22Rv1 (cell line): Measurements from ENCODE around the gene TM9SF3.

Experiments
- H3K27ac ChIP-seq: fragments of 450-650 bp; 2 replicates; pipeline ENCODE4 v1.5.1; 2017
- CTCF ChIP-seq: fragments of 450-650 bp; IDR thresholded peaks from 2 replicates; pipeline ENCODE4 v1.5.1; 2017; ENCODE audit warnings: mild to moderate bottlenecking
- ZFX ChIP-seq: fragments of 450-650 bp; IDR thresholded peaks from 2 replicates; pipeline ENCODE4 v1.6.1; 2017; ENCODE audit warnings: antibody characterized with exemption, borderline replicate concordance

TM9SF3 gene

GRCh38 chr10:96600337-96600736 is 13.5 kb upstream of the TM9SF3 start:
- no peak overlapping the region for H3K27ac ChIP-seq
- TF ChIP-seq ZFX (no peak), CTCF (no peak)

DNA sequence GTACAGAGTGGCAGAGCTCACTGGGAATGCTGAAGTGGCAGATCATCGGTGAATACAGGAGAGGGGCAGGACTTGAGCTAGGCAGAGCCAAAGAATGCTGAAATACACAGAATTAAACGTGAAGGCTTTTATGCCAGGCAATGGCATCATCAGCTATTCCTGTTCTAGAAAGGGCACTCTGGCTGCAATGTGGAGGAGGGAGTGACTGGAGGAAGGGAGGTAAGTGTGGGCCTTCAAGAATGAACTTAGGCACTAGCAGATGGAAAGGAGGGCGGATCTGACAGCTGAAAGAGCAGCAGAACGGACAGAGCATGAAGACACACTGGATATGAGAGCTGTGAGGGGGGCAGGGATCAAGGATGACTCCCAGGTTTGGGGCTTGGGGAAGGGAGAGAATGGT is 12.0 kb upstream of the TM9SF3 start:
- no peak overlapping the region for H3K27ac ChIP-seq
- TF ChIP-seq ZFX (no peak), CTCF (no peak)

GRCh38 chr10:96596422-96597407 is 9.9 kb upstream of the TM9SF3 start:
- H3K27ac ChIP-seq, result no peak overlapping the region
- TF ChIP-seq ZFX (no peak), CTCF (no peak)

DNA sequence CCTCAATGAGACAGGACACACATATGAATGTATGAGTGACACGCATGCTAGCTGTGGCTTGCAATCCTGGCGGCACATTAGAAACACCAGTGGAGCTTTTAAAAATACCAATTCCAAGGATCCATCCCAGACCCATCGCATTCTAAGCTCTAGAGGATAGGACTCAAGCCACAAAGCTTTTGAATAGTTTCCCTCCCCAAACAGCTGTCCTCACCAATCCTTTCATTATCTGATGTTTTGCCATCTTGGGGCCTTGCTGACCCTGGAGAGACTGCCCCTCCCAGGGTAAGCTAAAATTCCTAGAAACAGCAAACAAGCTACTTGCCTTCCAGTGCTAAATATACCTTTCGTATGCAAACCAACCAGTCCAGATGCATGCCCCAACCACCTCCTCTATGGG is 8.9 kb upstream of the TM9SF3 start:
- no peak for TF ChIP-seq CTCF
- no peak for TF ChIP-seq ZFX
- H3K27ac ChIP-seq, result no peak overlapping the region

GRCh38 chr10:96591946-96592345 is 5.1 kb upstream of the TM9SF3 start:
- no peak for TF ChIP-seq CTCF
- no peak for TF ChIP-seq ZFX
- H3K27ac ChIP-seq, result no peak overlapping the region

GRCh38 chr10:96588616-96589419 is 2.0 kb upstream of the TM9SF3 start:
- no peak overlapping the region for H3K27ac ChIP-seq
- TF ChIP-seq ZFX, result no peak
- no peak for TF ChIP-seq CTCF
